Measurements from ENCODE around the gene LIPC.

DNA sequence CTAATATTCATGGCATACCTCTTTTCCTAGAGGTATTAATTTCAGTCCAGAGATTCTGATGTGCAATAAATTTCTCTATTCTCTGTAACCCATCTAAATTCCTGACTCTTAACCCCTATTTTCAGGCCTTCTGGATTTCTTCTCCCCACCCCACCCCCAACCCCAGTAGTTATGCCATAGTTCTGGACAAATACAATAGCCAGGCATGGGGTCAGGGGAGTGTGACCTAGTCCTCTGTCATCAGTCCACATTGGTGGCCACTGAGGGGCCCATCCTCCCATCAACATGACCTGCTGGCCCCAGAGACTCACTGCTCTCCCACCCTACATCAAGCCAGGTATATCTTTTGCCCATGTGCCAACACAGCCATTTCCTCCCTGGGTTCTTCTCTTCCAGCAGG lies 3.8 kb upstream of the LIPC start:
- TF ChIP-seq, protein P1, sequence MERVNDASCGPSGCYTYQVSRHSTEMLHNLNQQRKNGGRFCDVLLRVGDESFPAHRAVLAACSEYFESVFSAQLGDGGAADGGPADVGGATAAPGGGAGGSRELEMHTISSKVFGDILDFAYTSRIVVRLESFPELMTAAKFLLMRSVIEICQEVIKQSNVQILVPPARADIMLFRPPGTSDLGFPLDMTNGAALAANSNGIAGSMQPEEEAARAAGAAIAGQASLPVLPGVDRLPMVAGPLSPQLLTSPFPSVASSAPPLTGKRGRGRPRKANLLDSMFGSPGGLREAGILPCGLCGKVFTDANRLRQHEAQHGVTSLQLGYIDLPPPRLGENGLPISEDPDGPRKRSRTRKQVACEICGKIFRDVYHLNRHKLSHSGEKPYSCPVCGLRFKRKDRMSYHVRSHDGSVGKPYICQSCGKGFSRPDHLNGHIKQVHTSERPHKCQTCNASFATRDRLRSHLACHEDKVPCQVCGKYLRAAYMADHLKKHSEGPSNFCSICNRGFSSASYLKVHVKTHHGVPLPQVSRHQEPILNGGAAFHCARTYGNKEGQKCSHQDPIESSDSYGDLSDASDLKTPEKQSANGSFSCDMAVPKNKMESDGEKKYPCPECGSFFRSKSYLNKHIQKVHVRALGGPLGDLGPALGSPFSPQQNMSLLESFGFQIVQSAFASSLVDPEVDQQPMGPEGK (CRISPR knock-in tag; IDR thresholded peaks at IDR 0.05; ENCODE audit: borderline replicate concordance), result no peak
- TF ChIP-seq, protein P2, sequence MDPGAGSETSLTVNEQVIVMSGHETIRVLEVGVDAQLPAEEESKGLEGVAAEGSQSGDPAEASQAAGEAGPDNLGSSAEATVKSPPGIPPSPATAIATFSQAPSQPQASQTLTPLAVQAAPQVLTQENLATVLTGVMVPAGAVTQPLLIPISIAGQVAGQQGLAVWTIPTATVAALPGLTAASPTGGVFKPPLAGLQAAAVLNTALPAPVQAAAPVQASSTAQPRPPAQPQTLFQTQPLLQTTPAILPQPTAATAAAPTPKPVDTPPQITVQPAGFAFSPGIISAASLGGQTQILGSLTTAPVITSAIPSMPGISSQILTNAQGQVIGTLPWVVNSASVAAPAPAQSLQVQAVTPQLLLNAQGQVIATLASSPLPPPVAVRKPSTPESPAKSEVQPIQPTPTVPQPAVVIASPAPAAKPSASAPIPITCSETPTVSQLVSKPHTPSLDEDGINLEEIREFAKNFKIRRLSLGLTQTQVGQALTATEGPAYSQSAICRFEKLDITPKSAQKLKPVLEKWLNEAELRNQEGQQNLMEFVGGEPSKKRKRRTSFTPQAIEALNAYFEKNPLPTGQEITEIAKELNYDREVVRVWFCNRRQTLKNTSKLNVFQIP (CRISPR knock-in tag; IDR thresholded peaks at IDR 0.05; ENCODE audit: borderline replicate concordance, low read depth), result no peak
- TF ChIP-seq RARB (CRISPR knock-in tag; IDR thresholded peaks at IDR 0.05), result no peak
- no peak for TF ChIP-seq TCF4 (CRISPR knock-in tag; IDR thresholded peaks at IDR 0.05; ENCODE audit: borderline replicate concordance)
- no peak for TF ChIP-seq GLIS3 (CRISPR knock-in tag; IDR thresholded peaks at IDR 0.05)
- TF ChIP-seq, protein P3, sequence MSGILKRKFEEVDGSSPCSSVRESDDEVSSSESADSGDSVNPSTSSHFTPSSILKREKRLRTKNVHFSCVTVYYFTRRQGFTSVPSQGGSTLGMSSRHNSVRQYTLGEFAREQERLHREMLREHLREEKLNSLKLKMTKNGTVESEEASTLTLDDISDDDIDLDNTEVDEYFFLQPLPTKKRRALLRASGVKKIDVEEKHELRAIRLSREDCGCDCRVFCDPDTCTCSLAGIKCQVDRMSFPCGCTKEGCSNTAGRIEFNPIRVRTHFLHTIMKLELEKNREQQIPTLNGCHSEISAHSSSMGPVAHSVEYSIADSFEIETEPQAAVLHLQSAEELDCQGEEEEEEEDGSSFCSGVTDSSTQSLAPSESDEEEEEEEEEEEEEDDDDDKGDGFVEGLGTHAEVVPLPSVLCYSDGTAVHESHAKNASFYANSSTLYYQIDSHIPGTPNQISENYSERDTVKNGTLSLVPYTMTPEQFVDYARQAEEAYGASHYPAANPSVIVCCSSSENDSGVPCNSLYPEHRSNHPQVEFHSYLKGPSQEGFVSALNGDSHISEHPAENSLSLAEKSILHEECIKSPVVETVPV (CRISPR knock-in tag; IDR thresholded peaks at IDR 0.05), result no peak

Measured in SK-N-SH treated with all-trans-retinoic acid at 6 μM for 48 hours (cell line).